ENCODE data around the gene DNMT3A. TPM values are rescaled to one million over a fixed set of nuclear protein-coding genes. Genes with fewer than 3 reads are reported as not detected.
A peak's percentile ranks its signal among the peaks of the same experiment; 100 is the strongest.

DNMT3A gene
- total RNA-seq, 4 donors from 2014 or later = 11.3 to 29.5 (median 16.9) TPM

- H3K4me1 ChIP-seq = peaks cover 0 to 6% (median 3%) of the 10 kb centered on the region in 4 donors
- TF ChIP-seq POLR2A (IDR thresholded peaks at IDR 0.05; ENCODE audit: low read depth) = no peak
- TF ChIP-seq EP300 (IDR thresholded peaks at IDR 0.05) = no peak
- H3K4me3 ChIP-seq = peak overlapping the region; percentile 32 to 38 (median 36)
- WGBS = 55% methylated on average over 38 of the region's 59 CpGs
- intact Hi-C loops (cut with DNase I) = no loop called here
- DNase-seq (ENCODE audit: extremely low spot score) = no peak
- no peak overlapping the region for H3K27ac ChIP-seq (replicated peaks in 1 of 4)
- H3K9me3 ChIP-seq = no peaks in the 10 kb centered on the region
- H3K36me3 ChIP-seq = no peaks in the 10 kb centered on the region
- H3K27me3 ChIP-seq = peaks cover 0 to 7% (median 0%) of the 10 kb centered on the region in 4 donors
These were observed 137.4 kb downstream of the DNMT3A start for GRCh38 chr2:25204190-25204838.

DNA sequence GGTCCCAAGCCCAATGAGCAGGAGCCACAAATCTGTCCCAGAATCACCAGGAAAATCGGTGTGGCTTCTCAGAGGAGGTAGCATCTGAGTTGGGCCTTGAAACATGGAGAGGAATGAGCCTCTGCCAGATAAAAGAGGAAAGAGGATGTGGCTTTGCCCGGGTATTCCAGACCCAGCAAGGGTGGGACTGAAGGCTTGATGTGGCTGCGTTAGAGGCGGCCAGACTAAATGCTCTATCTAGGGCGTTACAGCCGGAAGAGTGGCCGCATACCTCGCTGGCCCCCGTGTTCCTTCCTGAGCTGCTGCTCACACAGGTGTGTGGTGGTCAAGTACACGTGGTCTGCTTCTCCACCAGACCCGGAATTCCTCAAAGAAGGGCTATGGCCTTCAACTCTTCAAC lies 139.4 kb downstream of the DNMT3A start:
- Histone ChIP-seq H3K4me3 (no peak overlapping the region), H3K27ac (replicated peaks in 1 of 4) (no peak overlapping the region), H3K36me3 (no peaks in the 10 kb centered on the region), H3K9me3 (no peaks in the 10 kb centered on the region), H3K4me1 (peaks cover 0 to 6% (median 3%) of the 10 kb centered on the region in 4 donors), H3K27me3 (peaks cover 0 to 7% (median 0%) of the 10 kb centered on the region in 4 donors)
- intact Hi-C loops (cut with DNase I) = no loop called here
- TF ChIP-seq EP300 (IDR thresholded peaks at IDR 0.05) (no peak), POLR2A (IDR thresholded peaks at IDR 0.05; ENCODE audit: low read depth) (no peak), POLR2AphosphoS5 (IDR thresholded peaks at IDR 0.05) (no peak)
- TF ChIP-seq, protein P1, sequence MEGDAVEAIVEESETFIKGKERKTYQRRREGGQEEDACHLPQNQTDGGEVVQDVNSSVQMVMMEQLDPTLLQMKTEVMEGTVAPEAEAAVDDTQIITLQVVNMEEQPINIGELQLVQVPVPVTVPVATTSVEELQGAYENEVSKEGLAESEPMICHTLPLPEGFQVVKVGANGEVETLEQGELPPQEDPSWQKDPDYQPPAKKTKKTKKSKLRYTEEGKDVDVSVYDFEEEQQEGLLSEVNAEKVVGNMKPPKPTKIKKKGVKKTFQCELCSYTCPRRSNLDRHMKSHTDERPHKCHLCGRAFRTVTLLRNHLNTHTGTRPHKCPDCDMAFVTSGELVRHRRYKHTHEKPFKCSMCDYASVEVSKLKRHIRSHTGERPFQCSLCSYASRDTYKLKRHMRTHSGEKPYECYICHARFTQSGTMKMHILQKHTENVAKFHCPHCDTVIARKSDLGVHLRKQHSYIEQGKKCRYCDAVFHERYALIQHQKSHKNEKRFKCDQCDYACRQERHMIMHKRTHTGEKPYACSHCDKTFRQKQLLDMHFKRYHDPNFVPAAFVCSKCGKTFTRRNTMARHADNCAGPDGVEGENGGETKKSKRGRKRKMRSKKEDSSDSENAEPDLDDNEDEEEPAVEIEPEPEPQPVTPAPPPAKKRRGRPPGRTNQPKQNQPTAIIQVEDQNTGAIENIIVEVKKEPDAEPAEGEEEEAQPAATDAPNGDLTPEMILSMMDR (IDR thresholded peaks at IDR 0.05) = no peak
- WGBS = 85% methylated on average over 9 of the region's 11 CpGs
- DNase-seq (ENCODE audit: extremely low spot score) = no peak

DNA sequence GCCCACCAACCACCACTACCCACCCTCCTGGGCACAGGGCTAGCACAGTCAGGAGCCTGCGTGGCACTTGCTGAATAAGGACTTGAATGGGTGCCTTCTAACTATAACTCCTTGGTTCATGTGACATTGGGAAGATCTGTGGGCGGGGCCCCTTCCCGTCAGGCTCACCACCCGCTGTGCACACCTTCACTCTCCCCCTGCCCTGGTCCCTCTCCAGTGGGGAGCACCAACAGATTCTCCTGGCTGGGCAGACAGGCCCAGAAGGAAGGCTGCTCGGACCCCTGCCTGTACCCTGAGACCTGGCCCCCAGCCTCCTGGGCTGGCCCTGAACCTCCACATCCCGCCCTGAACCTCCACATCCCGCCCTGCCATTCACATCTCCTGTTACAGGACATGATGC lies 139.9 kb downstream of the DNMT3A start:
- Histone ChIP-seq H3K27ac (replicated peaks in 1 of 4) (no peak overlapping the region), H3K27me3 (peaks cover 0 to 7% (median 0%) of the 10 kb centered on the region in 4 donors), H3K4me1 (peaks cover 0 to 6% (median 3%) of the 10 kb centered on the region in 4 donors), H3K9me3 (no peaks in the 10 kb centered on the region), H3K36me3 (no peaks in the 10 kb centered on the region), H3K4me3 (no peak overlapping the region)
- intact Hi-C loops (cut with DNase I) = no loop called here
- TF ChIP-seq, protein P1 (IDR thresholded peaks at IDR 0.05) = no peak
- TF ChIP-seq POLR2AphosphoS5 (IDR thresholded peaks at IDR 0.05) = no peak
- TF ChIP-seq POLR2A (IDR thresholded peaks at IDR 0.05; ENCODE audit: low read depth) = no peak
- no peak for TF ChIP-seq EP300 (IDR thresholded peaks at IDR 0.05)
- 89% methylated on average over 7 of the region's 7 CpGs for WGBS
- no peak for DNase-seq (ENCODE audit: extremely low spot score)

DNA sequence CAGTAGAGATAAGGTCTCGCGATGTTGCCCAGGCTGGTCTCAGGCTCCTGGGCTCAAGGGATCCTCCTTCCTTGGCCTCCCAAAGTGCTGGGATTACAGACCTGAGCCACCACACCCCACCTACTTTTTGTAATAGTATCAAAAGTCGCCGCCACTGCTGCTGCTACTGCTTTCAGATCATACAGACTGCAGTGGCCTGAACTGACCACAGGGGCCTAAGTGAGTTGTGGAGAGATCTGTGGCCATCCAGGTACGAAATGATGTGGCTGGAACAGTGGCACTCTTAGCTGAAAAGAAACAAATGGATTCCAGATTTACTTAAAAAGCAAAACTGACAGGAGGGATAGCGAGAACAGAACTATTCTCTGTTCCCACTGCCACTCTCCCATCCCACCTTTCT lies 140.5 kb downstream of the DNMT3A start:
- TF ChIP-seq, protein P1 (IDR thresholded peaks at IDR 0.05) = peak in 1 of 3 experiments; percentile 9
- TF ChIP-seq EP300 (IDR thresholded peaks at IDR 0.05) = no peak

DNA sequence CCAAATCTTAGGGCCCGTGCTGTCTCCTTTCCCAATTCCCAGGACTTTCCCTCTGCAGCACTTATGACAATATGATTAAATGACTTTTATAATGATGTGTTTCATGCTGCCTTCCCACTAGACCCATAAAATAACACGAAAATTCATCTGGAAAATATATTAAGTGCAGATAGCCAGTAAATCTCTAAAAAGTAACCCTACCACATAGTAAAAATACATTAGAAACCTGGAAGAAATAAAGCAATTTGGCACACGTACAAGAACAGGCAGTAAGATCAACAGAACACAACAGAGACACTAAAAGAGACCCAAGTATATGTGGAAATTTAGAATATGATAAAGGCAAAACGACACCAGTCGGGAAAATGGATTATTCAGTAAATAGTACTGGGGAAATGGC lies 143.1 kb downstream of the DNMT3A start:
- intact Hi-C loops (cut with DNase I) = loop anchor here (10.0 kb wide), 1 partner anchor 214 kb away; no protein-coding TSS in a partner anchor
- Histone ChIP-seq H3K9me3 (no peaks in the 10 kb centered on the region), H3K36me3 (no peaks in the 10 kb centered on the region), H3K4me1 (peaks cover 0 to 10% (median 4%) of the 10 kb centered on the region in 4 donors), H3K27ac (replicated peaks in 1 of 4) (no peak overlapping the region), H3K27me3 (no peaks in the 10 kb centered on the region), H3K4me3 (no peak overlapping the region)
- no peak for DNase-seq (ENCODE audit: extremely low spot score)
- TF ChIP-seq, protein P1 (IDR thresholded peaks at IDR 0.05) = no peak
- TF ChIP-seq EP300 (IDR thresholded peaks at IDR 0.05) (no peak), POLR2A (IDR thresholded peaks at IDR 0.05; ENCODE audit: low read depth) (no peak)
- 78% methylated on average over 5 of the region's 5 CpGs for WGBS

More for the DNA sequence above, 140.5 kb downstream of the DNMT3A start:
- no peaks in the 10 kb centered on the region for H3K36me3 ChIP-seq
- no peak overlapping the region for H3K27ac ChIP-seq (replicated peaks in 1 of 4)
- H3K4me1 ChIP-seq = peaks cover 0 to 11% (median 5%) of the 10 kb centered on the region in 4 donors
- DNase-seq (ENCODE audit: extremely low spot score) = no peak
- H3K9me3 ChIP-seq = no peaks in the 10 kb centered on the region
- peaks cover 0 to 7% (median 0%) of the 10 kb centered on the region in 4 donors for H3K27me3 ChIP-seq
- H3K4me3 ChIP-seq = no peak overlapping the region
- 90% methylated on average over 6 of the region's 6 CpGs for WGBS
- intact Hi-C loops (cut with DNase I) = no loop called here
